ENCODE measurements around the gene RNF123.
A peak's percentile ranks its signal among the peaks of the same experiment; 100 is the strongest.
"Not testable (repeated sequence)": the region's sequence is repeated elsewhere in the genome, so short reads cannot be mapped to it uniquely, and the experiment has no call there.

The RNF123 gene

DNA sequence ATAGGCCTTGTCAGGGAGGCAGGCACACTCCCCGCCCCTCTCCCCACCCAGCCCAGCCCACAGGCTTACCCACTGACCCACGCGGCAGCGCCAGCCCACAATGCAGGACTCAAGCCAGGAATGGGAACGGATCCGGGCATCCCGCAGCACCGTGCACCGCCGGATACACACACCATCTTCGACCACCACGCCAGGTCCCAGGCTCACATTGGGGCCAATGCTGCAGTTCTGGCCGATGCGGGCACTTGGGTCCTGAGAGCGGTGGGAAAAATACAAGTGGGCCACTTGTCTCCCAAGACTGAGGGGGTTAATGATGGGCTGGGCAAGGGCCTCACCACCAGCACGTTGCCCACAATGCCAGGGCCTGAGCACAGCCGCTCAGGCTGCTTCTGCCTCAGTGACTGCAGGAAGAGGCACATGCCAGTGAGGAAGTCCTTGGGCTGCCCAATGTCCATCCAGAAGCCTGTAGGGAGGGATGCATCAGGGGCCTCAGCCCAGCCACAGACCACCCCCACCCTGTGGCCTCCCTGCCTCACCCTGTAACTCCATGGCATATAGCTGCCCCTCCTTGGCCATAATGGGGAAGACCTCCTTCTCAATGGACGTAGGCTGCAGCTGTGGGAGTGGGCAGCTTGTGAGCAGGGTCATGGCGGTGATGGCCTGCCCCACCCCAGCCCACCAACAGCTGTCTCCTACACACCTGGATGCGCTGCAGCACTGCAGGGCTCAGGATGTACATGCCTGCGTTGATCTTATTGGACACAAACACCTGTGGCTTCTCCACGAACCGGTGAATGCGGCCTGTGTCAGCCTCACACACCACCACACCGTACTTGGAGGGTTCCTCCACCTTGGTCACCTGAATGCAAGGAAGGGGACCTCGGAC is 32.8 kb downstream of the RNF123 start:
- no peak for DNase-seq

GRCh38 chr3:49722896-49723295 is 33.5 kb downstream of the RNF123 start:
- no peak for DNase-seq

DNA sequence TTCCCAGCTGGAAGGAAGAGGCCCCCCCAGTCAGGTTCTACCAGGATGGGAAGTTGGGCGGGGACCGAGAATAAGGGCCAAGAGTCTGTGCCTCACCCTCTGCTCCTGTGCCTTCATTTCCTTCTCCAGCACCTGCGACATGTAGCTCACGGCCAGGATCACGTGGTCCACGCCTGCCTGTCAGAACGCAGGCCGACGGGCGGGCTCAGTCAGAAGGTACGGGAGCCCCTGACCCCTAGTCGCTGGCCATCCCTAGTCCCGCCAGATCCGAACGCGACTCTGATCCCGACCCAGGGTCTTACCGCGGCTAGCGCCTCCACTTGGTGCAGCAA is 33.9 kb downstream of the RNF123 start:
- DNase-seq = peak; percentile 41 to 56

- DNase-seq = peak; percentile 92 to 95
Measured at GRCh38 chr3:49723628-49724551, 34.5 kb downstream of the RNF123 start, which contains the start of gene GMPPB. GMPPB (minus strand) TSS chr3:49723951; CDS start chr3:49723726, 225 bp downstream.

- DNase-seq = no peak
Measured at GRCh38 chr3:49724586-49724985, 35.2 kb downstream of the RNF123 start.

GRCh38 chr3:49725906-49726681 is 36.7 kb downstream of the RNF123 start:
- DNase-seq = no peak

DNA sequence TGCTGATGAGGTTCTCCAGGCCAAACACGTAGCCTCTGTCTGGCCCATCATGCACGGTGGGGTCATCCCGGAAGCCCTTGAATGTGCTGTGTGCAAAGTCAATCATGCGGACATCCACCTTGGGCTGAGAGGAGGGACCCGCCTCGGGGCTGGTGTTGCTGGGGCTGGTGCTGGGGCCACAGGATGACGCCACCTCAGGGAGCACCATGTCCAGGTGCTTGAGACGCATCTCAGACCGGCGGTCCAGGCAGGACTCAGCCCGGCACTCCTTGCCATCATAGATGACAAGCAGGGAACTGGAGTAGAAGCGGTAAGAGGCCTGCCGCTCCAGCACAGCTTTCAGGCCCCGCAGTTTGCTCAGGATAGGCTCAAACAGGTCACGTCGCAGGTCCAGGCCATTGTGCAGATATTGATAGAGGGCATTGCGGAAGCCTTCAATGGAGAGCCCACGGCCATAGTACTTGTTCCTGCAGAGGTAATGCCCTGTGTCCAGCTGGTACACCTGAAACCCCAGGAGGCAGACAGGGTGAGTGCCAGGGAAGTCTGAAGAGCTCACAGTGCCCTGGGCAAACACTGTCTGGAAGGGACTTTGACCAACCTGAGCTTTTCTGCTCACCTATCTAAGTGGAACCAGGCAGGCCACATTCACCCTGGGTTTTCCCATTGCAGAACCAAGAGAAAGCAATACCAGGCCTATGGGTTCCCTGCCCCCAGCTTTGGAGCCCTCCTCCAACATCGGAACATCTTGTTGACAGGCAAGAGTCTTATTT is 38.0 kb downstream of the RNF123 start:
- DNase-seq = no peak

GRCh38 chr3:49727924-49728361 is 38.6 kb downstream of the RNF123 start:
- DNase-seq = no peak

DNA sequence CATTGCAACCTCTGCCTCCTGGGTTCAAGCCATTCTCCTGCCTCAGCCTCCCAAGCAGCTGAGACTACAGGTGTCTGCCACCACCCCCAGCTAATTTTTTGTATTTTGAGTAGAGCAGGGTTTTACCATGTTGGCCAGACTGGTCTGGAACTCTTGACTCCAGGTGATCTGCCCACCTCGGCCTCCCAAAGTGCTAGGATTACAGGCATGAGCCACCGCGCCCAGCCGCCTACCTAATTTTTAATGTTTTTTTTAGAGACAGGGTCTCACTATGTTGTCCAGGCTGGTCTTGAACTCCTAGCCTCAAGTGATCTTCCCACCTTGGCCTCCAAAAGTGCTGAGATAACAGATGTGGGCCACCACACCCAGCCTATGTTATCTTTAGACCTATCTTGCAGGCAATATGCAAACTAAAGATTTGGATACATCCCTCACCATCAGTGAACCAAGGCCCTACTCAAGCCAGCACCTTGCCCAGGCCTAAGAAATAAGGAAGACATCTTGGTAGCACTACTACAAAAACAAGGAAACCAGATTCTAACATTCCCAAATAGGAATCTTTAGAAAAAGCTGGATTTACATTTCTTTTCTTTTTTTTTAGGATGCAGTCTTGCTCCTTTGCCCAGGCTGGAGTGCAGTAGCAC is 40.7 kb downstream of the RNF123 start:
- no peak for DNase-seq

GRCh38 chr3:49732597-49732996 is 43.2 kb downstream of the RNF123 start:
- no peak for DNase-seq

DNA sequence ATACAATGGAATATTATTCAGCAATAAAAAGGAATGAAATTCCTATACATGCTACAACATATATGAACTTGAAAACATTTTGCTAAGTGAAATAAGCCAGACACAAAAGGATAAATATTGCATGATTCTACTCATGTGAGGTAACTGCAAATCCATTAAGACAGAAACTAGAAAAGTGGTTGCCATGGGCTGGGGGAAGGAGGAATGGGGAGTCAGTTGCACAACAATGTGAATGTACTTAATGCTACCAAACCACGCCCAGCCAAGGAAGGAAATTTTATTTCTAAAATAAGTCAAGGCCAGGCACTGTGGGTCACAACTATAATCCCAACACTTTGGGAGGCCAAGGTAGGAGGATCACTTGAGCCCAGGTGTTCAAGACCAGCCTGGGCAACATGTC is 44.2 kb downstream of the RNF123 start:
- no peak for DNase-seq

DNA sequence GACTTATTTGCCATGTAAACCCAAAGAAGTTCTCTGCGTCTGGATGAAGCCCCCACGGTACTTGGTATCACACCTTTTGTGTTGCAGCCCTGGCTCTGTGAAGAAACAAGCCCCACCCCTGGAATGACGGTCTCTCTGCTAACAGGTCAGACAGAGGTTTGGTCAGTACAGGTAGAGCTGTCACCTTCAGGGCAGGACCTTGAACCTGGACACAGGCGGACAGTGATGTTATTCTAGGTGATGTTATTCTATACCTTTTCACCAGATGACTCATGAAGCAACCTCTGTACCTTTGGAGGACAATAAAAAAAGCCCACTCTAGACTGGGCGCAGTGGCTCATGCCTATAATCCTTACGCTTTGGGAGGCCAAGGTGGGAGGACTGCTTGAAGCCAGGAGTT is 45.4 kb downstream of the RNF123 start:
- DNase-seq = no peak

DNA sequence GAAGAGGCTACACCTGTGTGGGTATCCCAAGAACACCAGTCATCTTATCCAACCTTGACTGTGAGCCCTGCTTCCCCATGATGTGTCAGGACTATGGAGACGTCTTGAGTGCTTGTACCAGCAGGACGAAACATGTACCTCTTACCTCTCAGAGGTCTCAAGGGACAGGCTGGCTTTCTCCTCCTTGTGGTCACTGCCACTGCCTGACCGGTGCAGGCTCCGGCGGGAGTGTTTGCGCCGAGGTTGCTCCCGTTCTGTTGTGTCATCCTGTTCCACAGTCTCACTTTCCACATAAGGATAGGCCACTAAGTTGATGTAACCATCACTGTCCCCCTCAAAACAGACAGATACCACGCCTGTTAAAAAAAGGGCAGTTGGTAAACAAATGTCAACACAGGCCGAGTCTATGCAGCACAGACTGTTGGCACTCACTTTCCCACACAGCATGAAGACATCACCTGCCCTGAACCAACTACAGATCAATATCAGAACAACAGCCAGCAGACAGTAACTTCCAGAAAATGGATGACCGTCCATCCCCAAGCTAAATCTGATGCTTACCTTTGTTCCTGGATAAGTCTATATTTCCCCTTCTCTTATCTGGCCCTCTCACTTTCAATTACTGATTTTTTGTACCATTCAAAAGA is 48.8 kb downstream of the RNF123 start:
- DNase-seq = no peak

GRCh38 chr3:49740427-49740826 is 51.1 kb downstream of the RNF123 start:
- no peak for DNase-seq

- no peak for DNase-seq
Measured at GRCh38 chr3:49745986-49746385, 56.6 kb downstream of the RNF123 start.

- no peak for DNase-seq
Measured at GRCh38 chr3:49747792-49748480, 58.6 kb downstream of the RNF123 start.

GRCh38 chr3:49748874-49749273 is 59.5 kb downstream of the RNF123 start:
- DNase-seq = not testable (repeated sequence)

DNA sequence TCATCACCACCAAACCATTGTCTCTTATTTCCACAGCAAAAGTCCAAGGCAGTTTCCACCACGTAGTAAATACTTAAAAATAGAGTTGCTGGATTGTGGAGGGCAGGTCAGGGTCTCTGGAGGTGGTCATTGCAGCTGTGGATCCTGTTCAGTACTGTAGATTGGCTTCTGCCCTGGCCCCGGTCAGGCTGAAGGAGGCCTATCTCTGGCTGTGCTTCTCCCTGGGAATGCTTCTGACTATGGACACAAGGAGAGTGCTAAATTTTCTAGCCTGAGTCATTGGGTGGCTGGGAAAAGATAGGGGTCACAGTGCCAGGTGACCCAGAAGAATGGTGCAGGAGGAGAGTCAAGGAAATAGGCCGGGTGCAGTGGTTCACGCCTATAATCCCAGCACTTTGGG is 60.7 kb downstream of the RNF123 start:
- DNase-seq = no peak

- DNase-seq = no peak
Measured at GRCh38 chr3:49751501-49751900, 62.1 kb downstream of the RNF123 start.

GRCh38 chr3:49754536-49754935 is 65.2 kb downstream of the RNF123 start:
- DNase-seq = no peak
